ENCODE measurements around the gene UBE2U.

DNA sequence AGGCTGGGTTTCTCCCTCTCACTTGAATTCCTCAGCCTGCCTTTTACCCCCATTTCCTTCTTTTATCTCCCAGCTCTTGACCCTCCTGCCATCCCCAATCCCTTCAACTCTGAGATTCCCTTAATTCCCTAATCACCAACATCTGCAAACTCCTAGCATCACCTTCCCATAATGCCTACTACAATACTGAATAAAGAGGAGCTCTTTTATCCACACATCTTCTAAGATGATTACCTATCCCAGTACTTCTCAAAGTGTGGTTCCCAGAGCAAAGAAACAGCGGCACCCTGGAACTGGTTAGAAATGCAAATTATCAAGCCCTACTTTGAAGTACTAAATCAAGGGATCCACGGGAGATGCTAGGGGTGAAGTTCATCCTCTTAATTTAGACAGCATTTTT lies 21.2 kb upstream of the UBE2U start:
- TF ChIP-seq, protein P1, sequence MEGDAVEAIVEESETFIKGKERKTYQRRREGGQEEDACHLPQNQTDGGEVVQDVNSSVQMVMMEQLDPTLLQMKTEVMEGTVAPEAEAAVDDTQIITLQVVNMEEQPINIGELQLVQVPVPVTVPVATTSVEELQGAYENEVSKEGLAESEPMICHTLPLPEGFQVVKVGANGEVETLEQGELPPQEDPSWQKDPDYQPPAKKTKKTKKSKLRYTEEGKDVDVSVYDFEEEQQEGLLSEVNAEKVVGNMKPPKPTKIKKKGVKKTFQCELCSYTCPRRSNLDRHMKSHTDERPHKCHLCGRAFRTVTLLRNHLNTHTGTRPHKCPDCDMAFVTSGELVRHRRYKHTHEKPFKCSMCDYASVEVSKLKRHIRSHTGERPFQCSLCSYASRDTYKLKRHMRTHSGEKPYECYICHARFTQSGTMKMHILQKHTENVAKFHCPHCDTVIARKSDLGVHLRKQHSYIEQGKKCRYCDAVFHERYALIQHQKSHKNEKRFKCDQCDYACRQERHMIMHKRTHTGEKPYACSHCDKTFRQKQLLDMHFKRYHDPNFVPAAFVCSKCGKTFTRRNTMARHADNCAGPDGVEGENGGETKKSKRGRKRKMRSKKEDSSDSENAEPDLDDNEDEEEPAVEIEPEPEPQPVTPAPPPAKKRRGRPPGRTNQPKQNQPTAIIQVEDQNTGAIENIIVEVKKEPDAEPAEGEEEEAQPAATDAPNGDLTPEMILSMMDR (IDR thresholded peaks at IDR 0.05) = no peak
- TF ChIP-seq, protein P2, sequence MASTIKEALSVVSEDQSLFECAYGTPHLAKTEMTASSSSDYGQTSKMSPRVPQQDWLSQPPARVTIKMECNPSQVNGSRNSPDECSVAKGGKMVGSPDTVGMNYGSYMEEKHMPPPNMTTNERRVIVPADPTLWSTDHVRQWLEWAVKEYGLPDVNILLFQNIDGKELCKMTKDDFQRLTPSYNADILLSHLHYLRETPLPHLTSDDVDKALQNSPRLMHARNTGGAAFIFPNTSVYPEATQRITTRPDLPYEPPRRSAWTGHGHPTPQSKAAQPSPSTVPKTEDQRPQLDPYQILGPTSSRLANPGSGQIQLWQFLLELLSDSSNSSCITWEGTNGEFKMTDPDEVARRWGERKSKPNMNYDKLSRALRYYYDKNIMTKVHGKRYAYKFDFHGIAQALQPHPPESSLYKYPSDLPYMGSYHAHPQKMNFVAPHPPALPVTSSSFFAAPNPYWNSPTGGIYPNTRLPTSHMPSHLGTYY (CRISPR knock-in tag; IDR thresholded peaks at IDR 0.05) = no peak
- TF ChIP-seq ZNF423 (CRISPR knock-in tag; IDR thresholded peaks at IDR 0.05) = no peak
- TF ChIP-seq, protein P3, sequence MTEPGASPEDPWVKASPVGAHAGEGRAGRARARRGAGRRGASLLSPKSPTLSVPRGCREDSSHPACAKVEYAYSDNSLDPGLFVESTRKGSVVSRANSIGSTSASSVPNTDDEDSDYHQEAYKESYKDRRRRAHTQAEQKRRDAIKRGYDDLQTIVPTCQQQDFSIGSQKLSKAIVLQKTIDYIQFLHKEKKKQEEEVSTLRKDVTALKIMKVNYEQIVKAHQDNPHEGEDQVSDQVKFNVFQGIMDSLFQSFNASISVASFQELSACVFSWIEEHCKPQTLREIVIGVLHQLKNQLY (CRISPR knock-in tag; IDR thresholded peaks at IDR 0.05) = no peak
- no peak for TF ChIP-seq GABPB1 (CRISPR knock-in tag; IDR thresholded peaks at IDR 0.05)
- TF ChIP-seq, protein P4, sequence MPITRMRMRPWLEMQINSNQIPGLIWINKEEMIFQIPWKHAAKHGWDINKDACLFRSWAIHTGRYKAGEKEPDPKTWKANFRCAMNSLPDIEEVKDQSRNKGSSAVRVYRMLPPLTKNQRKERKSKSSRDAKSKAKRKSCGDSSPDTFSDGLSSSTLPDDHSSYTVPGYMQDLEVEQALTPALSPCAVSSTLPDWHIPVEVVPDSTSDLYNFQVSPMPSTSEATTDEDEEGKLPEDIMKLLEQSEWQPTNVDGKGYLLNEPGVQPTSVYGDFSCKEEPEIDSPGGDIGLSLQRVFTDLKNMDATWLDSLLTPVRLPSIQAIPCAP (CRISPR knock-in tag; IDR thresholded peaks at IDR 0.05) = no peak
- TF ChIP-seq, protein P5, sequence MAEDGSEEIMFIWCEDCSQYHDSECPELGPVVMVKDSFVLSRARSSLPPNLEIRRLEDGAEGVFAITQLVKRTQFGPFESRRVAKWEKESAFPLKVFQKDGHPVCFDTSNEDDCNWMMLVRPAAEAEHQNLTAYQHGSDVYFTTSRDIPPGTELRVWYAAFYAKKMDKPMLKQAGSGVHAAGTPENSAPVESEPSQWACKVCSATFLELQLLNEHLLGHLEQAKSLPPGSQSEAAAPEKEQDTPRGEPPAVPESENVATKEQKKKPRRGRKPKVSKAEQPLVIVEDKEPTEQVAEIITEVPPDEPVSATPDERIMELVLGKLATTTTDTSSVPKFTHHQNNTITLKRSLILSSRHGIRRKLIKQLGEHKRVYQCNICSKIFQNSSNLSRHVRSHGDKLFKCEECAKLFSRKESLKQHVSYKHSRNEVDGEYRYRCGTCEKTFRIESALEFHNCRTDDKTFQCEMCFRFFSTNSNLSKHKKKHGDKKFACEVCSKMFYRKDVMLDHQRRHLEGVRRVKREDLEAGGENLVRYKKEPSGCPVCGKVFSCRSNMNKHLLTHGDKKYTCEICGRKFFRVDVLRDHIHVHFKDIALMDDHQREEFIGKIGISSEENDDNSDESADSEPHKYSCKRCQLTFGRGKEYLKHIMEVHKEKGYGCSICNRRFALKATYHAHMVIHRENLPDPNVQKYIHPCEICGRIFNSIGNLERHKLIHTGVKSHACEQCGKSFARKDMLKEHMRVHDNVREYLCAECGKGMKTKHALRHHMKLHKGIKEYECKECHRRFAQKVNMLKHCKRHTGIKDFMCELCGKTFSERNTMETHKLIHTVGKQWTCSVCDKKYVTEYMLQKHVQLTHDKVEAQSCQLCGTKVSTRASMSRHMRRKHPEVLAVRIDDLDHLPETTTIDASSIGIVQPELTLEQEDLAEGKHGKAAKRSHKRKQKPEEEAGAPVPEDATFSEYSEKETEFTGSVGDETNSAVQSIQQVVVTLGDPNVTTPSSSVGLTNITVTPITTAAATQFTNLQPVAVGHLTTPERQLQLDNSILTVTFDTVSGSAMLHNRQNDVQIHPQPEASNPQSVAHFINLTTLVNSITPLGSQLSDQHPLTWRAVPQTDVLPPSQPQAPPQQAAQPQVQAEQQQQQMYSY (CRISPR knock-in tag; IDR thresholded peaks at IDR 0.05) = no peak
